ENCODE results near the gene ISL1. TPM values are rescaled to one million over a fixed set of nuclear protein-coding genes. Genes with fewer than 3 reads are reported as not detected.

Gene ISL1
- total and polyA plus RNA-seq, 2 of the 13 experiments (the other 11 are each of a cell fraction or from before 2014, with no cell fraction given) = not detected

- Histone ChIP-seq H3K27ac (ENCODE audit: extremely low read length, insufficient read depth, low read length) (no peak overlapping the region), H3K27me3 (ENCODE audit: control insufficient read depth in 1 of 2, insufficient read depth in 2 of 2, low read length in 2 of 2) (peaks cover 7 to 58% of the 10 kb centered on the region in 2 experiments; a peak in 4 of 5 replicates)
- 11% methylated on average over 5 of the region's 5 CpGs for WGBS (ENCODE audit: low lambda C conversion rate)
- no peak for TF ChIP-seq ZBTB14 (CRISPR knock-in tag; IDR thresholded peaks at IDR 0.05)
- no peak for TF ChIP-seq ZNF362 (CRISPR knock-in tag; IDR thresholded peaks at IDR 0.05; ENCODE audit: borderline replicate concordance)
- no peak for TF ChIP-seq REST (IDR thresholded peaks at IDR 0.05; ENCODE audit: borderline replicate concordance in 1 of 2, low read depth in 1 of 2, low read length in 2 of 2)
- no peak for TF ChIP-seq BORCS8-MEF2B (CRISPR knock-in tag; IDR thresholded peaks at IDR 0.05)
- TF ChIP-seq, protein P1, sequence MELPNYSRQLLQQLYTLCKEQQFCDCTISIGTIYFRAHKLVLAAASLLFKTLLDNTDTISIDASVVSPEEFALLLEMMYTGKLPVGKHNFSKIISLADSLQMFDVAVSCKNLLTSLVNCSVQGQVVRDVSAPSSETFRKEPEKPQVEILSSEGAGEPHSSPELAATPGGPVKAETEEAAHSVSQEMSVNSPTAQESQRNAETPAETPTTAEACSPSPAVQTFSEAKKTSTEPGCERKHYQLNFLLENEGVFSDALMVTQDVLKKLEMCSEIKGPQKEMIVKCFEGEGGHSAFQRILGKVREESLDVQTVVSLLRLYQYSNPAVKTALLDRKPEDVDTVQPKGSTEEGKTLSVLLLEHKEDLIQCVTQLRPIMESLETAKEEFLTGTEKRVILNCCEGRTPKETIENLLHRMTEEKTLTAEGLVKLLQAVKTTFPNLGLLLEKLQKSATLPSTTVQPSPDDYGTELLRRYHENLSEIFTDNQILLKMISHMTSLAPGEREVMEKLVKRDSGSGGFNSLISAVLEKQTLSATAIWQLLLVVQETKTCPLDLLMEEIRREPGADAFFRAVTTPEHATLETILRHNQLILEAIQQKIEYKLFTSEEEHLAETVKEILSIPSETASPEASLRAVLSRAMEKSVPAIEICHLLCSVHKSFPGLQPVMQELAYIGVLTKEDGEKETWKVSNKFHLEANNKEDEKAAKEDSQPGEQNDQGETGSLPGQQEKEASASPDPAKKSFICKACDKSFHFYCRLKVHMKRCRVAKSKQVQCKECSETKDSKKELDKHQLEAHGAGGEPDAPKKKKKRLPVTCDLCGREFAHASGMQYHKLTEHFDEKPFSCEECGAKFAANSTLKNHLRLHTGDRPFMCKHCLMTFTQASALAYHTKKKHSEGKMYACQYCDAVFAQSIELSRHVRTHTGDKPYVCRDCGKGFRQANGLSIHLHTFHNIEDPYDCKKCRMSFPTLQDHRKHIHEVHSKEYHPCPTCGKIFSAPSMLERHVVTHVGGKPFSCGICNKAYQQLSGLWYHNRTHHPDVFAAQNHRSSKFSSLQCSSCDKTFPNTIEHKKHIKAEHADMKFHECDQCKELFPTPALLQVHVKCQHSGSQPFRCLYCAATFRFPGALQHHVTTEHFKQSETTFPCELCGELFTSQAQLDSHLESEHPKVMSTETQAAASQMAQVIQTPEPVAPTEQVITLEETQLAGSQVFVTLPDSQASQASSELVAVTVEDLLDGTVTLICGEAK (IDR thresholded peaks at IDR 0.05) = no peak
- TF ChIP-seq, protein P1 (CRISPR knock-in tag; IDR thresholded peaks at IDR 0.05) = no peak
- TF ChIP-seq CREM (IDR thresholded peaks at IDR 0.05) = no peak
- no peak for TF ChIP-seq CREM (CRISPR knock-in tag; IDR thresholded peaks at IDR 0.05)
- no peak for TF ChIP-seq HES4 (CRISPR knock-in tag; IDR thresholded peaks at IDR 0.05; ENCODE audit: borderline replicate concordance)
- TF ChIP-seq HDAC6 (IDR thresholded peaks at IDR 0.05; ENCODE audit: low read depth, low read length) = no peak
Observed at GRCh38 chr5:51385216-51385615, 2.0 kb downstream of the ISL1 start.

More at GRCh38 chr5:51385216-51385615, 2.0 kb downstream of the ISL1 start:
- Histone ChIP-seq H3K36me3 (replicated peaks in 1 of 2; ENCODE audit: control insufficient read depth in 1 of 2, insufficient read depth in 2 of 2, low read length in 2 of 2) (no peaks in the 10 kb centered on the region), H3K4me2 (ENCODE audit: low read depth, low read length) (no peak overlapping the region), H3K4me3 (replicated peaks in 1 of 3; ENCODE audit: insufficient read depth in 1 of 3, low read depth in 2 of 3, low read length in 3 of 3) (no peak overlapping the region), H3K79me2 (ENCODE audit: insufficient read depth, low read length) (no peaks in the 10 kb centered on the region), H4K20me1 (ENCODE audit: insufficient read depth, low read length) (no peaks in the 10 kb centered on the region), H3K4me1 (ENCODE audit: insufficient read depth, low read length) (no peaks in the 10 kb centered on the region), H3K9me3 (ENCODE audit: low read length) (no peaks in the 10 kb centered on the region), H3K9ac (ENCODE audit: insufficient read depth, low read depth, low read length) (no peak overlapping the region), H2AFZ (ENCODE audit: low read length) (no peak overlapping the region)
- in situ Hi-C loops (cut with HindIII; ENCODE audit: extremely low pct_ligation_motif_present, low pct_unique_long_range_greater_than_20kb) (loop anchor here (25.0 kb wide), 2 partner anchors 627 to 1277 kb away; no protein-coding TSS in a partner anchor), intact Hi-C loops (cut with micrococcal nuclease; ENCODE audit: unreplicated experiment) (no loop called here)
- POLR2A ChIA-PET = no interaction called here
- FAIRE-seq = no peak
- no peak for ATAC-seq
- CTCF ChIA-PET (ENCODE audit: low intra/inter-chr PET ratio, low total read pairs) = no interaction called here
- BruUV-seq (replicated peaks) = no TSS peak
- DNase-seq (ENCODE audit: low spot score) = no peak
